ENCODE data around the gene SLC49A4. TPM values are rescaled to one million over a fixed set of nuclear protein-coding genes. Genes with fewer than 3 reads are reported as not detected.

The SLC49A4 gene
- total RNA-seq, 1 donor from 2014 or later: 9.2 TPM

GRCh38 chr3:122786066-122786465 is 8.8 kb upstream of the SLC49A4 start:
- DNase-seq (ENCODE audit: low read depth, low spot score): no peak

- DNase-seq (ENCODE audit: low read depth, low spot score): no peak
Observed at GRCh38 chr3:122787872-122788271, 7.0 kb upstream of the SLC49A4 start.

- DNase-seq (ENCODE audit: low read depth, low spot score): no peak
Observed at GRCh38 chr3:122789585-122790273, 5.1 kb upstream of the SLC49A4 start.

- DNase-seq (ENCODE audit: low read depth, low spot score): peak; percentile 68
Observed at GRCh38 chr3:122793568-122794416, 1.1 kb upstream of the SLC49A4 start, which contains the start of gene HSPBAP1. TSS of gene HSPBAP1 (minus strand) at chr3:122793831. CDS start at chr3:122793680, 151 bp downstream.

- no peak for DNase-seq (ENCODE audit: low read depth, low spot score)
Observed at GRCh38 chr3:122794483-122794778, 438 bp upstream of the SLC49A4 start.

GRCh38 chr3:122795674-122796195 is 866 bp downstream of the SLC49A4 start:
- DNase-seq (ENCODE audit: low read depth, low spot score): no peak

- DNase-seq (ENCODE audit: low read depth, low spot score): no peak
Observed at GRCh38 chr3:122797291-122797690, 2.4 kb downstream of the SLC49A4 start.

GRCh38 chr3:122799322-122799721 is 4.5 kb downstream of the SLC49A4 start:
- no peak for DNase-seq (ENCODE audit: low read depth, low spot score)

GRCh38 chr3:122800031-122800430 is 5.2 kb downstream of the SLC49A4 start:
- DNase-seq (ENCODE audit: low read depth, low spot score): no peak

- DNase-seq (ENCODE audit: low read depth, low spot score): no peak
Observed at GRCh38 chr3:122800706-122801237, 5.9 kb downstream of the SLC49A4 start.

- no peak for DNase-seq (ENCODE audit: low read depth, low spot score)
Observed at GRCh38 chr3:122802323-122802722, 7.5 kb downstream of the SLC49A4 start.

GRCh38 chr3:122803977-122804376 is 9.1 kb downstream of the SLC49A4 start:
- no peak for DNase-seq (ENCODE audit: low read depth, low spot score)

- no peak for DNase-seq (ENCODE audit: low read depth, low spot score)
Observed at GRCh38 chr3:122810734-122811133, 15.9 kb downstream of the SLC49A4 start.

- DNase-seq (ENCODE audit: low read depth, low spot score): no peak
Observed at GRCh38 chr3:122816587-122816986, 21.7 kb downstream of the SLC49A4 start.

GRCh38 chr3:122824465-122825381 is 29.9 kb downstream of the SLC49A4 start:
- DNase-seq (ENCODE audit: low read depth, low spot score): no peak

GRCh38 chr3:122825460-122825859 is 30.6 kb downstream of the SLC49A4 start:
- no peak for DNase-seq (ENCODE audit: low read depth, low spot score)

- no peak for DNase-seq (ENCODE audit: low read depth, low spot score)
Observed at GRCh38 chr3:122826278-122826677, 31.4 kb downstream of the SLC49A4 start.

- DNase-seq (ENCODE audit: low read depth, low spot score): no peak
Observed at GRCh38 chr3:122828281-122828680, 33.4 kb downstream of the SLC49A4 start.

GRCh38 chr3:122835590-122835989 is 40.7 kb downstream of the SLC49A4 start:
- DNase-seq (ENCODE audit: low read depth, low spot score): no peak

- DNase-seq (ENCODE audit: low read depth, low spot score): no peak
Observed at GRCh38 chr3:122843604-122844003, 48.7 kb downstream of the SLC49A4 start.

GRCh38 chr3:122857019-122857418 is 62.1 kb downstream of the SLC49A4 start:
- no peak for DNase-seq (ENCODE audit: low read depth, low spot score)
